ENCODE data around the gene ANKRD63.

Gene ANKRD63

GRCh38 chr15:40295877-40296560 is 13.2 kb upstream of the ANKRD63 start:
- in situ Hi-C loops (cut with MboI; ENCODE audit: low sequenced_read_pairs): no loop called here

GRCh38 chr15:40295297-40295696 is 12.4 kb upstream of the ANKRD63 start:
- in situ Hi-C loops (cut with MboI; ENCODE audit: low sequenced_read_pairs): no loop called here

GRCh38 chr15:40293905-40294895 is 11.3 kb upstream of the ANKRD63 start:
- in situ Hi-C loops (cut with MboI; ENCODE audit: low sequenced_read_pairs): no loop called here

- in situ Hi-C loops (cut with MboI; ENCODE audit: low sequenced_read_pairs): no loop called here
Observed at GRCh38 chr15:40293006-40293405, 10.1 kb upstream of the ANKRD63 start.

GRCh38 chr15:40292246-40292645 is 9.4 kb upstream of the ANKRD63 start:
- in situ Hi-C loops (cut with MboI; ENCODE audit: low sequenced_read_pairs): no loop called here

- in situ Hi-C loops (cut with MboI; ENCODE audit: low sequenced_read_pairs): no loop called here
Observed at GRCh38 chr15:40290918-40291574, 8.2 kb upstream of the ANKRD63 start.

- in situ Hi-C loops (cut with MboI; ENCODE audit: low sequenced_read_pairs): no loop called here
Observed at GRCh38 chr15:40290545-40290917, 7.7 kb upstream of the ANKRD63 start.

GRCh38 chr15:40289140-40289775 is 6.4 kb upstream of the ANKRD63 start:
- in situ Hi-C loops (cut with MboI; ENCODE audit: low sequenced_read_pairs): no loop called here

- in situ Hi-C loops (cut with MboI; ENCODE audit: low sequenced_read_pairs): no loop called here
Observed at GRCh38 chr15:40287968-40288367, 5.1 kb upstream of the ANKRD63 start.

GRCh38 chr15:40287505-40287904 is 4.6 kb upstream of the ANKRD63 start:
- in situ Hi-C loops (cut with MboI; ENCODE audit: low sequenced_read_pairs): no loop called here

GRCh38 chr15:40286794-40287193 is 3.9 kb upstream of the ANKRD63 start:
- in situ Hi-C loops (cut with MboI; ENCODE audit: low sequenced_read_pairs): no loop called here

- in situ Hi-C loops (cut with MboI; ENCODE audit: low sequenced_read_pairs): no loop called here
Observed at GRCh38 chr15:40286061-40286532, 3.2 kb upstream of the ANKRD63 start.

GRCh38 chr15:40285554-40286011 is 2.7 kb upstream of the ANKRD63 start:
- in situ Hi-C loops (cut with MboI; ENCODE audit: low sequenced_read_pairs): no loop called here

- in situ Hi-C loops (cut with MboI; ENCODE audit: low sequenced_read_pairs): no loop called here
Observed at GRCh38 chr15:40285151-40285550, 2.3 kb upstream of the ANKRD63 start.

- in situ Hi-C loops (cut with MboI; ENCODE audit: low sequenced_read_pairs): no loop called here
Observed at GRCh38 chr15:40283615-40284300, 894 bp upstream of the ANKRD63 start.

- in situ Hi-C loops (cut with MboI; ENCODE audit: low sequenced_read_pairs): no loop called here
Observed at GRCh38 chr15:40282147-40282868, 556 bp downstream of the ANKRD63 start.

- in situ Hi-C loops (cut with MboI; ENCODE audit: low sequenced_read_pairs): no loop called here
Observed at GRCh38 chr15:40281801-40282146, 1.1 kb downstream of the ANKRD63 start.

GRCh38 chr15:40281057-40281800 is 1.6 kb downstream of the ANKRD63 start:
- in situ Hi-C loops (cut with MboI; ENCODE audit: low sequenced_read_pairs): no loop called here

Data from HL-60/S4 (cell line).